HFF-Myc (cell line): Measurements from ENCODE around the gene GNG12.

ENCODE experiments used
- DNase-seq: peaks from one replicate; pipeline ENCODE4 v3.0.0-alpha.2; 2011; ENCODE audit warnings: low read depth; ENCODE audit errors: extremely low read depth
- H3K4me3 ChIP-seq: replicated peaks from 2 replicates; pipeline ENCODE4 v1.5.1; 2011; ENCODE audit warnings: low read depth, mild to moderate bottlenecking, control low read depth, low read length
- TF ChIP-seq, protein P1 (sequence below): IDR thresholded peaks from 2 replicates; pipeline ENCODE4 v1.5.1; 2012; ENCODE audit warnings: mild to moderate bottlenecking, low read depth, low read length, control low read depth; ENCODE audit errors: missing control alignments

The GNG12 gene

DNA sequence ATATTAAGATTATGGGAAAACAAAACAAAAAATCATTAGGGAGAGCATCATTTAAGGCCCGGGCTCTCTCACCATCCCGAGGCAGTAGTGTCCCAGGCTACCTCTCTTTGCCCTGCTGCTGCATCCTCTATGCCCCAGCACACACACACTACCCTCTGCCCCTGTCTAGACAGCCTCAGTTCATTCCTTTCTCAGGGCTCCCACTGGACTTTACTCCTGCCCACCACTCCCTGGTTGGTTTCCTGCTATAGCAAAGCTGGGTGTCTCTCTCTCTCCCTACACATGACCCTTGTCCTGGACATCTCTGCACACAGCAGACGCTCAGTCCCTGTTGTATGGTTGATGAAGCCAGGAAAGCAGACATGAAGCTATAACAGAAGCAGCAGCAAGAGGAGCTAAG lies 30.7 kb downstream of the GNG12 start:
- no peak for DNase-seq
- TF ChIP-seq, protein P1, sequence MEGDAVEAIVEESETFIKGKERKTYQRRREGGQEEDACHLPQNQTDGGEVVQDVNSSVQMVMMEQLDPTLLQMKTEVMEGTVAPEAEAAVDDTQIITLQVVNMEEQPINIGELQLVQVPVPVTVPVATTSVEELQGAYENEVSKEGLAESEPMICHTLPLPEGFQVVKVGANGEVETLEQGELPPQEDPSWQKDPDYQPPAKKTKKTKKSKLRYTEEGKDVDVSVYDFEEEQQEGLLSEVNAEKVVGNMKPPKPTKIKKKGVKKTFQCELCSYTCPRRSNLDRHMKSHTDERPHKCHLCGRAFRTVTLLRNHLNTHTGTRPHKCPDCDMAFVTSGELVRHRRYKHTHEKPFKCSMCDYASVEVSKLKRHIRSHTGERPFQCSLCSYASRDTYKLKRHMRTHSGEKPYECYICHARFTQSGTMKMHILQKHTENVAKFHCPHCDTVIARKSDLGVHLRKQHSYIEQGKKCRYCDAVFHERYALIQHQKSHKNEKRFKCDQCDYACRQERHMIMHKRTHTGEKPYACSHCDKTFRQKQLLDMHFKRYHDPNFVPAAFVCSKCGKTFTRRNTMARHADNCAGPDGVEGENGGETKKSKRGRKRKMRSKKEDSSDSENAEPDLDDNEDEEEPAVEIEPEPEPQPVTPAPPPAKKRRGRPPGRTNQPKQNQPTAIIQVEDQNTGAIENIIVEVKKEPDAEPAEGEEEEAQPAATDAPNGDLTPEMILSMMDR: no peak
- H3K4me3 ChIP-seq: no peak overlapping the region

DNA sequence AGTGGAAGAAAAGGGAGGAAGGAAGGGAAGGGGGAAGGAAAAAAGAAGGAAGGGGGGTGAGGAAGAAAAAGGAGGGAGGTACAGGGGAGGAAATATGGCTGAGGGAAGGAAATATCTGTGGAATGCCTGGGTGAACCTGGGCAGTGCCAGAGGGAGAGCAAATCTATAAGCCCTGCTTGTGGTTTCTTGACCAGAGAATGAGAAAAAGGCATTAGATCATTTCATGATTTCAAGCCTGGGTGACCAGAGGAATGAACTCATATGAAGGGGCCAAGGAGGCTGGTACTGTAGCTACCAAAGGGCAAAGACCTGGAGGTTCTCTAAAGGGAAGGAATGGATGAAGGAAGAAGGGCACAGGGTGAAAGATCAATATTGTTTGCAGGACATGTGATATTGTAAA lies 31.4 kb downstream of the GNG12 start:
- no peak for DNase-seq
- TF ChIP-seq, protein P1: no peak
- H3K4me3 ChIP-seq: no peak overlapping the region

DNA sequence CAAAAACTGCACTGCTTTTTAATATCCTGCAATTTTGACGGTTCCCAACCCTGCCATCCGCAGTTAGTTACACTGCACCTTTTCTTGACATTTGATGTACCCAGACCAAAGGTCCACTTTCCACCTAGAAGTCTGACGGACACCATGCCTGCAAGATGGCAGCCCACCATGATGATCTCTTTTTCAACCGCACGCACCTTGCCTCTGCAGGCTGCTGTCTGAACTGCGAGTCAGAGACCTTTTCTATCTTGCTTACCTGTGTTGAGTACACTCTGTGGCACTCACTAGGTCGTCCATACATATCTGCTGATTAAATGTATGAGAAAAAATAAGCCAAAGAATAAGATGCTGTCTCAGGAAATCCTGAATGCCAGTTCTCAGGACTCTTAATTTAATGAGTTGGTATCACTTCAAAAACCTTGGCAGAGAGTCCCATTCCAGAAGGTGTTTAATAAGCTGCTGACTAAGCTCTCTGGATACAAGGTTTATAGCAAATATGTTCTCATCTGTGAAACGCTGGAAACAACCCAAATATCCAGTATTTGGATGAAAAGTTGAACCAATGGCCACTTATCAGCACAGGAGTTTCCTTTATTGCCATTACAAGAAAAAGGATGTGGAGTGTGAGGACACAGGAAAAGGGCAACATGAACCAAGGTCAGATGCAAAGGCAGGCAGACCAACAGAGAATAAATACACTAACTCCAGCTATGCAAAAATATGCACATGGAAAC lies 37.9 kb downstream of the GNG12 start:
- TF ChIP-seq, protein P1: no peak
- DNase-seq: no peak
- H3K4me3 ChIP-seq: no peak overlapping the region

DNA sequence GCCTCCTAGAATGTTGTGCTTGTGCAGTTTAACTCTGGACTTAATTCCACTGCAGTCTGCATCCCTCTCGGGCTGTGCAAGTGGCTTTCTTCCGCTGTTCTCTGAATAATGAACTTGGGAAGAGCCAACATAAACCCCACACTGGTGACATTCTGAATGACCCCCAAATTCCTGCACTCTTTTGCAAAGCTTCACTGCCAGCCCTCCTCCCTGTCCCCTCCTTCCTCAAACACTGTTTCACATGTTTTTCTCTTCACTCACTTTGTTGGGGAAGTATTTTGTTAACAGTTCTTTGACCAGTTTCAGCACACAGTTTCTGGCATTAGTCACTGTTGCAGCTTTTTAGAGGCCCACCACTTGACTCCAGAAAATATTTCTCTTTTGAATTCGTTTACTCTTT lies 39.7 kb downstream of the GNG12 start:
- H3K4me3 ChIP-seq: no peak overlapping the region
- DNase-seq: no peak
- TF ChIP-seq, protein P1: no peak

DNA sequence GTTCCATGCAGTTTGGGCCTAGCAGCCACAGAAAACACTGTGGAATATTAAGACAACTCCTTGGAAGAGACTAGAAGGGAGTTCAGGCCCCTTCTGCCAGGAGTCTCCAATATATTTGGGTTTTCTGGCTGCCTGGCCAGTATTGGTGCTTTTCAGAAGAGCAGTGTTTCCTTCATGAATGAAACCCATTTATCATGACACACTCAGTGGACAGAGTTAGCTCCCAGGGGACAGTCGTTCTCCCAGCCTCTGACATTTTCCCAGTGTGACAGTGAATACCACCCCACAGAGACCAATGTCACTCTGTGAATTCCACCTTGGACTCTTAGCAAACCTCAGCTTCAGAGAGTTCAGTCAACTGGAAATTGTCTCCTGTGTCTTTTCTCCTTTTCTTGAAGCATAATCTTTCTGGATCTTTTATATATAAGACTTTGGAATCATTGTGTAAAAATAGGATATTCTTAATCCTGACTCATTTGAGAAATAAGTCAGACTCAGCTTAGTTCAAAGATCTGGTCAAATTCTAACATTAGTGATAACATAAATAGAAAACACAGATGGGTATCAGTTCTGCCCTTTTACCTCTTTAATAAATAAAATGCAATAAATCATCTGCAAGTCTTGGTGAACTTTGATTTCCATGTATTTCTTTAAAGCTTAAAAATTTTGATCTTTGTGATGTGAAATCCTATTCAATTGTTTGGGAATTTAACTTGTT lies 40.4 kb downstream of the GNG12 start:
- DNase-seq: no peak
- H3K4me3 ChIP-seq: no peak overlapping the region
- TF ChIP-seq, protein P1: no peak

DNA sequence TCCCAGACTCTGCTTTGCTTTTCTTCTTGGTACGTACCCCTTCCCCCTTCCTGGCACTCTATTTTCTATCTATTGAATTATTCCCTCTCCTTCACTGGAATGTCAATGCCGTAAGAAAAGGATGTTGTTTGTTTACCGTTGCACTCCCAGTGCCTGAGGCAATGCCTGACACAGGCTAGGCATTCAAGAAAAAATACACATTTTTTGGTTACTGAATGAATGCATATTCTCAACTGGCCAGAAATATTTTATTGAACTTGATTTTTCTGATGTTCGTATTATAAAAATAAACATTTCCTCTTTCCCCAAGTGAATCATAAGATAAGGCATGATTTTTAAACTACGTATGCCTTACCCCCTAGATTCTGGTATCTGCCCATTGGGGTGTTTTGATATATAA lies 41.2 kb downstream of the GNG12 start:
- H3K4me3 ChIP-seq: no peak overlapping the region
- no peak for DNase-seq
- TF ChIP-seq, protein P1: no peak

DNA sequence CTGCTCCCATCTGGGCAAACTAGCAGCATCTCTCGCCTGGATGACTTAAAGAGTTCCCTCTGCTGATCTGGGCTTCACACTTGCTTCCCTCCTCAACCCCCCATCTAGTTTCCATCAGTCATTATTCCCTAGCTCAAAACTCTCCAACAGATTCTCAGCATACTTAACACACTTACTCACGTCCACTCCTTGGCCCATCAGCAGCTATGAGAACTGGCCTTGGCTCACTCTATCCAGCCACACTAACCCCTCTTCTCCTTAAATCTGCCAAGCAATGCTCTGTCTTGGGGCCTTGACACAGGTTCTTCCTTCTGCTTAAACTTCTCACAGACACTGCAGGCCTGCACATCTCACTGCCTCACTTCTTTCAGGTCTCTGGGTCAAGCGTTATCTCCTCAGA lies 41.6 kb downstream of the GNG12 start:
- TF ChIP-seq, protein P1: no peak
- H3K4me3 ChIP-seq: no peak overlapping the region
- DNase-seq: peak; percentile 70
